GM12878 (cell line): ENCODE results near the gene CIAPIN1. TPM values are rescaled to one million over a fixed set of nuclear protein-coding genes. Genes with fewer than 3 reads are reported as not detected.

Experiments used
- ATAC-seq: fragments of 200-7000 bp; cut with Tn5 transposase; 3 replicates; pipeline ENCODE4 v1.9.1; 2020; ENCODE audit warnings: mild to moderate bottlenecking, moderate library complexity
- BruUV-seq: library from RNA; stranded (reverse); fragments of 400-500 nt; replicated peaks from 2 replicates; lab custom pipeline; 2021; lab: Mats Ljungman, UMichigan
- CTCF ChIA-PET: fragments of 300-600 bp; sonication (Branson Sonifier 250); formaldehyde crosslinking; extraction: SDS; loops from one replicate; lab custom pipeline; 2021; ENCODE audit warnings: inconsistent platforms; lab: Yijun Ruan, JAX
- POLR2A ChIA-PET: fragments of 350-600 bp; formaldehyde crosslinking; extraction: SDS; loops from one replicate; lab custom pipeline; 2021; ENCODE audit warnings: inconsistent platforms; lab: Charles Lee
- RAD21 ChIA-PET: fragments of 300-600 bp; sonication (Branson Sonifier 250); formaldehyde crosslinking; loops from one replicate; lab custom pipeline; 2023; ENCODE audit warnings: antibody characterized with exemption; ENCODE audit not compliant: unreplicated experiment; lab: Charles Lee
- SMC1A ChIA-PET: fragments of 300-600 bp; sonication (Branson Sonifier 250); formaldehyde crosslinking; loops from one replicate; lab custom pipeline; 2023; ENCODE audit not compliant: unreplicated experiment, uncharacterized antibody; lab: Charles Lee
- DNase-seq: peaks from one replicate; pipeline ENCODE4 v3.0.0-alpha.2; 2011; ENCODE audit warnings: low read depth, low spot score
- FAIRE-seq: peaks from 3 replicates; lab custom pipeline; 2011; peaks lifted over from hg19 to GRCh38; lab: Jason Lieb, UNC
- H2AFZ ChIP-seq: 2 replicates; pipeline ENCODE4 v1.6.0; 2011; ENCODE audit warnings: low read depth, low read length, control low read depth; ENCODE audit not compliant: control insufficient read depth
- H3K27ac ChIP-seq: 2 replicates; pipeline ENCODE4 v1.5.1; 2011; ENCODE audit warnings: control low read depth; ENCODE audit not compliant: control insufficient read depth, insufficient read depth
- H3K27me3 ChIP-seq, 2 experiments: replicated peaks in 1 of 2; 2 replicates each; pipeline versions ENCODE4 v1.6.0 to v1.6.1; 2011; ENCODE audit warnings: low read length in 1 of 2; ENCODE audit not compliant: control insufficient read depth in 2 of 2, insufficient read depth in 2 of 2
- H3K36me3 ChIP-seq, 2 experiments: 2 replicates each; pipeline ENCODE4 v1.5.1; 2011; ENCODE audit warnings: low read length in 1 of 2; ENCODE audit not compliant: control insufficient read depth in 2 of 2, insufficient read depth in 2 of 2
- H3K4me1 ChIP-seq: 2 replicates; pipeline ENCODE4 v1.6.1; 2011; ENCODE audit warnings: mild to moderate bottlenecking, low read length, moderate library complexity, mixed read lengths; ENCODE audit not compliant: control insufficient read depth, insufficient read depth
- H3K4me2 ChIP-seq: 2 replicates; pipeline ENCODE4 v1.6.0; 2011; ENCODE audit warnings: control low read depth; ENCODE audit not compliant: control insufficient read depth, insufficient read depth
- H3K4me3 ChIP-seq: fragments of 200-600 bp; sonication (generic); 2 replicates; pipeline ENCODE4 v1.5.1; 2016
- H3K79me2 ChIP-seq: 2 replicates; pipeline ENCODE4 v1.6.0; 2011; ENCODE audit warnings: low read length; ENCODE audit not compliant: control insufficient read depth, insufficient read depth
- H3K9ac ChIP-seq: 2 replicates; pipeline ENCODE4 v1.8.0; 2011; ENCODE audit warnings: low read length, control low read depth, mixed read lengths; ENCODE audit not compliant: control insufficient read depth, insufficient read depth
- H3K9me3 ChIP-seq: replicated peaks from 3 replicates; pipeline ENCODE4 v1.5.1; 2011; ENCODE audit warnings: mild to moderate bottlenecking, low read length; ENCODE audit not compliant: control insufficient read depth, insufficient read depth
- H4K20me1 ChIP-seq: 2 replicates; pipeline ENCODE4 v1.6.0; 2011; ENCODE audit not compliant: control insufficient read depth, insufficient read depth
- BACH1 ChIP-seq: fragments of 450-650 bp; IDR thresholded peaks from 2 replicates; pipeline ENCODE4 v1.6.1; 2017; ENCODE audit warnings: mild to moderate bottlenecking, borderline replicate concordance
- BMI1 ChIP-seq: fragments of 450-650 bp; IDR thresholded peaks from 2 replicates; pipeline ENCODE4 v1.6.1; 2016; ENCODE audit warnings: mild to moderate bottlenecking, moderate library complexity, borderline replicate concordance
- CHD2 ChIP-seq: IDR thresholded peaks from 2 replicates; pipeline ENCODE4 v1.6.1; 2011; ENCODE audit warnings: low read depth, low read length, improper control_type of control experiment, borderline replicate concordance
- DPF2 ChIP-seq: fragments of 450-650 bp; IDR thresholded peaks from 2 replicates; pipeline ENCODE4 v1.6.1; 2017; ENCODE audit warnings: mild to moderate bottlenecking
- HCFC1 ChIP-seq: fragments of 150-350 bp; IDR thresholded peaks from 2 replicates; pipeline ENCODE4 v1.6.1; 2014; ENCODE audit warnings: low read length
- MXI1 ChIP-seq: fragments of 150-350 bp; IDR thresholded peaks from 2 replicates; pipeline ENCODE4 v1.6.1; 2011; ENCODE audit warnings: low read depth, mild to moderate bottlenecking, inconsistent platforms, low read length, improper control_type of control experiment
- NBN ChIP-seq: fragments of 450-650 bp; IDR thresholded peaks from 2 replicates; pipeline ENCODE4 v1.6.1; 2016
- PKNOX1 ChIP-seq: fragments of 450-650 bp; IDR thresholded peaks from 2 replicates; pipeline ENCODE4 v1.6.1; 2016; ENCODE audit warnings: mild to moderate bottlenecking
- RBBP5 ChIP-seq: fragments of 200-600 bp; sonication (generic); conservative IDR thresholded peaks from 2 replicates; pipeline ENCODE4 v1.6.1; 2016
- YBX1 ChIP-seq: fragments of 450-650 bp; IDR thresholded peaks from 2 replicates; pipeline ENCODE4 v1.6.1; 2016; ENCODE audit warnings: antibody characterized with exemption
- ZBED1 ChIP-seq: IDR thresholded peaks from 2 replicates; pipeline ENCODE4 v1.6.1; 2016; ENCODE audit warnings: borderline replicate concordance
- ZNF274 ChIP-seq: IDR thresholded peaks from one replicate; pipeline ENCODE4 v1.8.0; 2011; ENCODE audit not compliant: insufficient read length, insufficient read depth
- WGBS: methylation state at CpG from one replicate; pipeline ENCODE4 v1.1.6; 2016; ENCODE audit warnings: low lambda C conversion rate; ENCODE audit not compliant: insufficient replicate concordance, insufficient coverage; ENCODE audit errors: missing lambda C conversion rate; 5-methylcytosine and 5-hydroxymethylcytosine counted together
- in situ Hi-C: fragments of 300-500 bp; cut with MboI; formaldehyde crosslinking; loops from 9 replicates; pipeline ENCODE4 v1.14.3; 2018; ENCODE audit warnings: mixed read lengths
- intact Hi-C: fragments of 100-400 bp; cut with micrococcal nuclease; formaldehyde crosslinking; loops from one replicate; pipeline ENCODE4 v1.14.2; 2022; ENCODE audit not compliant: unreplicated experiment
- polyA plus RNA-seq, 11 experiments: library from polyadenylated mRNA; depleted of rRNA in 4 of 11; unstranded in 6 of 11; stranded (reverse) in 5 of 11; fragments of >200 nt; fragmentation: Nextera tagmentation in 4 of 11; fragmentation: Illumina TruSeq in 1 of 11; extraction: Ambion mirVana in 4 of 11; extraction: Trizol in 1 of 11; gene quantifications; 1 replicate in 1 of 11; 2 replicates in 10 of 11; pipeline versions ENCODE4 v1.2.1 to v1.2.3, GENCODE V29; 2011 to 2016; ENCODE audit warnings: inconsistent platforms in 2 of 11, missing spikeins in 2 of 11, low read depth in 1 of 11
- total RNA-seq, 4 experiments: library from RNA; depleted of rRNA in 3 of 4; stranded (reverse); fragments of >200 nt in 3 of 4; fragmentation: Illumina TruSeq in 1 of 4; extraction: Trizol in 1 of 4; gene quantifications; 2 replicates each; pipeline versions ENCODE4 v1.2.1 to v1.2.3, GENCODE V29; 2013 to 2021
- TF ChIP-seq, protein P1 (sequence below): IDR thresholded peaks from 2 replicates; pipeline ENCODE4 v1.6.1; 2011; ENCODE audit warnings: borderline replicate concordance, low read depth, mild to moderate bottlenecking, moderate library complexity, mixed read lengths, low read length; ENCODE audit not compliant: insufficient read depth; ENCODE audit errors: extremely low read length
- TF ChIP-seq, protein P2 (sequence below), 3 experiments: IDR thresholded peaks in 2 of 3; conservative IDR thresholded peaks in 1 of 3; 2 replicates each; pipeline ENCODE4 v1.5.1; 2011; ENCODE audit warnings: low read depth in 3 of 3, low read length in 3 of 3, mild to moderate bottlenecking in 3 of 3, control low read depth in 2 of 3, moderate library complexity in 2 of 3, inconsistent platforms in 1 of 3, mixed read lengths in 1 of 3; ENCODE audit not compliant: control insufficient read depth in 2 of 3, insufficient read depth in 1 of 3; ENCODE audit errors: extremely low read depth in 1 of 3
- TF ChIP-seq, protein P3 (sequence below): fragments of 450-650 bp; IDR thresholded peaks from 2 replicates; pipeline ENCODE4 v1.6.1; 2018; ENCODE audit warnings: mild to moderate bottlenecking, low read depth, moderate library complexity; ENCODE audit not compliant: partially characterized antibody
- TF ChIP-seq, protein P4 (sequence below): IDR thresholded peaks from 2 replicates; pipeline ENCODE4 v1.6.1; 2011; ENCODE audit warnings: mild to moderate bottlenecking, low read depth, low read length, moderate library complexity; ENCODE audit not compliant: insufficient replicate concordance

The CIAPIN1 gene
- total and polyA plus RNA-seq, 10 of the 15 experiments (the other 5 are each of a cell fraction or from before 2014, with no cell fraction given) = 46.2 to 150 (median 54.3) TPM

DNA sequence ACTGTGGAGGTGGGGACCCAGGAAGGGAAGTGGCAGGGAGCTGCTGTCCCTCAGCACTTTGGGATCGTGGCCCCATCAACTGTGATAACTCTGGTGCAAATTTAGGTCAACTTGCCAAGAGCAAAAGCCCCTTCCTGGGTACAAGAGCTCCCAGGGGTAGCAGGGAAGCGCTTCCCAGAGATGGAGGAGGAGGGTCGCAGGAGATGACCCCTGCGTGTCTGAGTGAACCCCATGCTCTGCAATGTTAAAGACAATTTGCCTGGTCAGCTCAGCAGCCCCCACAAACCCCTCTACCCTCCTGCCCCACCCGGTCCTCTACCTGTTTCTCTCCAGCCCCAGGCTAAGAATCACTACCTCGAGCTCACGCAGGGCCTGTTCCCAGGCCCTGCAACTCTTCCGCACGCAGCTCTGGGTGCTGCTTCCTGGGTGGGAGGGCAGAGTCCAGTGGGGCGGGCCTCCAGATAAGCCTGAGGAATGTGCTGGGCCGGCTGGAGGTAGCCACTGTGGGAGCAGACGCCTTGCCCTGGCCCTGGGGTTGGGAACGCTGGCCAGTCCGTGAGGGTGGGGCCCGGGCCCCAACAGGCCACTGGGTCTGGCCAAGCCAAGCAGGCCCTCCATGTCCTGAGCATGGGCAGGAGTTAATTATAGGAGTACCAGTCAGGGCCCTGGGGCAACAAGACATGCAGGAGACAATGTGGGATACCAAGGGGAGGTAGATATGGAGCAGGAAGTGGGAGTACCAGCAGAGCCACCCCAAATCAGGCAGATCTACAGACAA is 33.0 kb upstream of the CIAPIN1 start:
- ChIA-PET POLR2A (no interaction called here), RAD21 (no interaction called here), CTCF (interaction anchor here (0.9 to 1.4 kb wide), 2 partner anchors 18 to 62 kb away, joined by 3 read pairs; partner anchors contain the start of gene POLR2C), SMC1A (no interaction called here)
- Histone ChIP-seq H3K27ac (no peak overlapping the region), H3K4me3 (no peak overlapping the region), H3K4me1 (peaks cover 15% of the 10 kb centered on the region), H3K79me2 (no peaks in the 10 kb centered on the region), H3K4me2 (no peak overlapping the region), H3K9ac (no peak overlapping the region), H2AFZ (no peak overlapping the region), H4K20me1 (no peaks in the 10 kb centered on the region), H3K9me3 (no peaks in the 10 kb centered on the region), H3K27me3 (no peaks in the 10 kb centered on the region), H3K36me3 (no peaks in the 10 kb centered on the region)
- FAIRE-seq (no peak), ATAC-seq (no peak), DNase-seq (no peak)
- in situ Hi-C loops (no loop called here), intact Hi-C loops (no loop called here)
- no TSS peak for BruUV-seq
- WGBS = 63% methylated on average over 15 of the region's 15 CpGs
- no peak for TF ChIP-seq MXI1
- TF ChIP-seq DPF2 = no peak
- TF ChIP-seq, protein P1, sequence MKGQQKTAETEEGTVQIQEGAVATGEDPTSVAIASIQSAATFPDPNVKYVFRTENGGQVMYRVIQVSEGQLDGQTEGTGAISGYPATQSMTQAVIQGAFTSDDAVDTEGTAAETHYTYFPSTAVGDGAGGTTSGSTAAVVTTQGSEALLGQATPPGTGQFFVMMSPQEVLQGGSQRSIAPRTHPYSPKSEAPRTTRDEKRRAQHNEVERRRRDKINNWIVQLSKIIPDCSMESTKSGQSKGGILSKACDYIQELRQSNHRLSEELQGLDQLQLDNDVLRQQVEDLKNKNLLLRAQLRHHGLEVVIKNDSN = no peak
- no peak for TF ChIP-seq NBN
- TF ChIP-seq, protein P2, sequence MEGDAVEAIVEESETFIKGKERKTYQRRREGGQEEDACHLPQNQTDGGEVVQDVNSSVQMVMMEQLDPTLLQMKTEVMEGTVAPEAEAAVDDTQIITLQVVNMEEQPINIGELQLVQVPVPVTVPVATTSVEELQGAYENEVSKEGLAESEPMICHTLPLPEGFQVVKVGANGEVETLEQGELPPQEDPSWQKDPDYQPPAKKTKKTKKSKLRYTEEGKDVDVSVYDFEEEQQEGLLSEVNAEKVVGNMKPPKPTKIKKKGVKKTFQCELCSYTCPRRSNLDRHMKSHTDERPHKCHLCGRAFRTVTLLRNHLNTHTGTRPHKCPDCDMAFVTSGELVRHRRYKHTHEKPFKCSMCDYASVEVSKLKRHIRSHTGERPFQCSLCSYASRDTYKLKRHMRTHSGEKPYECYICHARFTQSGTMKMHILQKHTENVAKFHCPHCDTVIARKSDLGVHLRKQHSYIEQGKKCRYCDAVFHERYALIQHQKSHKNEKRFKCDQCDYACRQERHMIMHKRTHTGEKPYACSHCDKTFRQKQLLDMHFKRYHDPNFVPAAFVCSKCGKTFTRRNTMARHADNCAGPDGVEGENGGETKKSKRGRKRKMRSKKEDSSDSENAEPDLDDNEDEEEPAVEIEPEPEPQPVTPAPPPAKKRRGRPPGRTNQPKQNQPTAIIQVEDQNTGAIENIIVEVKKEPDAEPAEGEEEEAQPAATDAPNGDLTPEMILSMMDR (IDR thresholded peaks at IDR 0.05 in 2 of 3, conservative IDR thresholded peaks at IDR 0.05 in 1 of 3; ENCODE audit: control insufficient read depth in 2 of 3, extremely low read depth in 1 of 3, insufficient read depth in 1 of 3, low read depth in 3 of 3, low read length in 3 of 3) = no peak
- TF ChIP-seq PKNOX1 = no peak
- no peak for TF ChIP-seq ZNF274
- no peak for TF ChIP-seq BACH1
- TF ChIP-seq HCFC1 = no peak
- no peak for TF ChIP-seq YBX1
- no peak for TF ChIP-seq ZBED1
- no peak for TF ChIP-seq RBBP5
- no peak for TF ChIP-seq BMI1
- TF ChIP-seq, protein P3, sequence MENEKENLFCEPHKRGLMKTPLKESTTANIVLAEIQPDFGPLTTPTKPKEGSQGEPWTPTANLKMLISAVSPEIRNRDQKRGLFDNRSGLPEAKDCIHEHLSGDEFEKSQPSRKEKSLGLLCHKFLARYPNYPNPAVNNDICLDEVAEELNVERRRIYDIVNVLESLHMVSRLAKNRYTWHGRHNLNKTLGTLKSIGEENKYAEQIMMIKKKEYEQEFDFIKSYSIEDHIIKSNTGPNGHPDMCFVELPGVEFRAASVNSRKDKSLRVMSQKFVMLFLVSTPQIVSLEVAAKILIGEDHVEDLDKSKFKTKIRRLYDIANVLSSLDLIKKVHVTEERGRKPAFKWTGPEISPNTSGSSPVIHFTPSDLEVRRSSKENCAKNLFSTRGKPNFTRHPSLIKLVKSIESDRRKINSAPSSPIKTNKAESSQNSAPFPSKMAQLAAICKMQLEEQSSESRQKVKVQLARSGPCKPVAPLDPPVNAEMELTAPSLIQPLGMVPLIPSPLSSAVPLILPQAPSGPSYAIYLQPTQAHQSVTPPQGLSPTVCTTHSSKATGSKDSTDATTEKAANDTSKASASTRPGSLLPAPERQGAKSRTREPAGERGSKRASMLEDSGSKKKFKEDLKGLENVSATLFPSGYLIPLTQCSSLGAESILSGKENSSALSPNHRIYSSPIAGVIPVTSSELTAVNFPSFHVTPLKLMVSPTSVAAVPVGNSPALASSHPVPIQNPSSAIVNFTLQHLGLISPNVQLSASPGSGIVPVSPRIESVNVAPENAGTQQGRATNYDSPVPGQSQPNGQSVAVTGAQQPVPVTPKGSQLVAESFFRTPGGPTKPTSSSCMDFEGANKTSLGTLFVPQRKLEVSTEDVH = no peak
- TF ChIP-seq, protein P4, sequence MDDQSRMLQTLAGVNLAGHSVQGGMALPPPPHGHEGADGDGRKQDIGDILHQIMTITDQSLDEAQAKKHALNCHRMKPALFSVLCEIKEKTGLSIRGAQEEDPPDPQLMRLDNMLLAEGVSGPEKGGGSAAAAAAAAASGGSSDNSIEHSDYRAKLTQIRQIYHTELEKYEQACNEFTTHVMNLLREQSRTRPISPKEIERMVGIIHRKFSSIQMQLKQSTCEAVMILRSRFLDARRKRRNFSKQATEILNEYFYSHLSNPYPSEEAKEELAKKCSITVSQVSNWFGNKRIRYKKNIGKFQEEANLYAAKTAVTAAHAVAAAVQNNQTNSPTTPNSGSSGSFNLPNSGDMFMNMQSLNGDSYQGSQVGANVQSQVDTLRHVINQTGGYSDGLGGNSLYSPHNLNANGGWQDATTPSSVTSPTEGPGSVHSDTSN = no peak
- no peak for TF ChIP-seq CHD2
